Mucosa of descending colon (tissue), 3 donors: ENCODE results near the gene DMC1. TPM values are rescaled to one million over a fixed set of nuclear protein-coding genes. Genes with fewer than 3 reads are reported as not detected.
A peak's percentile ranks its signal among the peaks of the same experiment; 100 is the strongest.

ENCODE experiments used
- ATAC-seq: fragments of 200-7000 bp; cut with Tn5 transposase; one replicate; pipeline ENCODE4 v1.9.1; 2020; ENCODE audit warnings: mild to moderate bottlenecking, moderate library complexity
- DNase-seq, 3 donors: peaks; one replicate each; pipeline ENCODE4 v3.0.0-alpha.2; 2020
- H3K36me3 ChIP-seq: fragments of 200-600 bp; one replicate; pipeline ENCODE4 v1.8.0; 2021; ENCODE audit warnings: low read depth, mild to moderate bottlenecking
- H3K4me1 ChIP-seq: fragments of 200-600 bp; one replicate; pipeline ENCODE4 v1.8.0; 2021; ENCODE audit warnings: low read depth, mild to moderate bottlenecking
- H3K4me3 ChIP-seq: fragments of 200-600 bp; one replicate; pipeline ENCODE4 v1.8.0; 2021; ENCODE audit warnings: mild to moderate bottlenecking
- H3K9me3 ChIP-seq: fragments of 200-600 bp; one replicate; pipeline ENCODE4 v1.8.0; 2021; ENCODE audit warnings: mild to moderate bottlenecking
- CTCF ChIP-seq: fragments of 200-600 bp; IDR thresholded peaks from one replicate; pipeline ENCODE4 v1.8.0; 2022; ENCODE audit warnings: antibody characterized with exemption, mild to moderate bottlenecking
- intact Hi-C, 2 donors: fragments of 100-400 bp; cut with DNase I in 1 of 2; cut with micrococcal nuclease in 1 of 2; formaldehyde crosslinking; loops; one replicate each; pipeline versions ENCODE4 v1.11.0 to v1.11.1; 2022; cut with DNase I, micrococcal nuclease
- total RNA-seq, 3 donors: library from RNA; stranded (reverse); fragmentation: NEBNext Ultra II Directional in 2 of 3; extraction: Animal tissue kit (Norgen Biotek cat#: 25700) in 2 of 3; gene quantifications; one replicate each; pipeline versions ENCODE4 v1.2.1 to v1.2.4, GENCODE V29; 2021 to 2023
- donor health status: DM: no; HTN: no; CAD: no; lungs with moderate emphysema.
- donor health status: DM: no; HTN: no; CAD: no.
- donor health status: DM: no; HTN: yes; CAD: no.

Gene DMC1
- total RNA-seq, 3 donors from 2014 or later: 1.3 to 1.8 (median 1.7) TPM

- intact Hi-C loops: no loop called here
- no peaks in the 10 kb centered on the region for H3K9me3 ChIP-seq
- ATAC-seq (peak; percentile 39), DNase-seq (peak; percentile 36 to 53 (median 50))
- peaks cover 7% of the 10 kb centered on the region for H3K4me1 ChIP-seq
- no peaks in the 10 kb centered on the region for H3K36me3 ChIP-seq
- peak overlapping the region; percentile 26 for H3K4me3 ChIP-seq
- no peak for TF ChIP-seq CTCF
Measured at GRCh38 chr22:38570779-38571364, 889 bp upstream of the DMC1 start.

- intact Hi-C loops: no loop called here
- peak; percentile 2 for ATAC-seq
- Histone ChIP-seq H3K4me3 (no peak overlapping the region), H3K4me1 (peaks cover 7% of the 10 kb centered on the region), H3K9me3 (no peaks in the 10 kb centered on the region), H3K36me3 (no peaks in the 10 kb centered on the region)
- DNase-seq: peak in 2 of 3 donors; percentile 44 to 50
- TF ChIP-seq CTCF: no peak
Measured at GRCh38 chr22:38569181-38569971, 607 bp downstream of the DMC1 start.

- Histone ChIP-seq H3K36me3 (no peaks in the 10 kb centered on the region), H3K9me3 (no peaks in the 10 kb centered on the region), H3K4me3 (no peak overlapping the region), H3K4me1 (peaks cover 7% of the 10 kb centered on the region)
- DNase-seq (no peak), ATAC-seq (no peak)
- intact Hi-C loops: no loop called here
- TF ChIP-seq CTCF: no peak
Measured at GRCh38 chr22:38567531-38568285, 2.3 kb downstream of the DMC1 start.

GRCh38 chr22:38566726-38567504, 3.1 kb downstream of the DMC1 start:
- H3K4me1 ChIP-seq: peaks cover 7% of the 10 kb centered on the region
- ATAC-seq: no peak
- no peak for TF ChIP-seq CTCF
- no peak for DNase-seq
- H3K36me3 ChIP-seq: no peaks in the 10 kb centered on the region
- no peak overlapping the region for H3K4me3 ChIP-seq
- intact Hi-C loops: no loop called here
- H3K9me3 ChIP-seq: no peaks in the 10 kb centered on the region

GRCh38 chr22:38565441-38565840, 4.5 kb downstream of the DMC1 start:
- H3K4me3 ChIP-seq: no peak overlapping the region
- no peak for ATAC-seq
- DNase-seq: no peak
- no peaks in the 10 kb centered on the region for H3K9me3 ChIP-seq
- peaks cover 4% of the 10 kb centered on the region for H3K4me1 ChIP-seq
- H3K36me3 ChIP-seq: no peaks in the 10 kb centered on the region
- TF ChIP-seq CTCF: no peak
- intact Hi-C loops: no loop called here
